SK-N-SH treated with all-trans-retinoic acid at 6 μM for 48 hours (cell line): Measurements from ENCODE around the gene PDSS2.

ENCODE experiments used
- ATAC-seq: fragments of 200-7000 bp; cut with Tn5 transposase; 3 replicates; pipeline ENCODE4 v1.9.1; 2020; ENCODE audit warnings: mild to moderate bottlenecking, moderate library complexity
- BACH2 ChIP-seq: fragments of 250-450 bp; sonication (Bioruptor Pico); IDR thresholded peaks from 2 replicates; pipeline ENCODE4 v1.9.0; 2021; ENCODE audit warnings: mild to moderate bottlenecking, borderline replicate concordance
- CREB5 ChIP-seq: fragments of 250-450 bp; sonication (Bioruptor Pico); IDR thresholded peaks from 2 replicates; pipeline ENCODE4 v1.5.1; 2020; ENCODE audit warnings: low read depth, mild to moderate bottlenecking, moderate library complexity
- CSDC2 ChIP-seq: fragments of 250-450 bp; sonication (Bioruptor Pico); IDR thresholded peaks from 2 replicates; pipeline ENCODE4 v1.5.0; 2020; ENCODE audit warnings: mild to moderate bottlenecking, moderate library complexity
- CSRNP3 ChIP-seq: fragments of 250-450 bp; sonication (Bioruptor Pico); IDR thresholded peaks from 2 replicates; pipeline ENCODE4 v1.5.1; 2021; ENCODE audit warnings: mild to moderate bottlenecking, moderate library complexity
- ESRRG ChIP-seq: fragments of 250-450 bp; sonication (Bioruptor Pico); IDR thresholded peaks from 2 replicates; pipeline ENCODE4 v1.6.1; 2021; ENCODE audit warnings: mild to moderate bottlenecking
- GLIS3 ChIP-seq: fragments of 250-450 bp; sonication (Bioruptor Pico); IDR thresholded peaks from 2 replicates; pipeline ENCODE4 v1.5.0; 2020; ENCODE audit warnings: mild to moderate bottlenecking, moderate library complexity
- ISL1 ChIP-seq: fragments of 250-450 bp; sonication (Bioruptor Pico); IDR thresholded peaks from 2 replicates; pipeline ENCODE4 v2.1.2; 2022; ENCODE audit warnings: mild to moderate bottlenecking, moderate library complexity
- OSR1 ChIP-seq: fragments of 250-450 bp; sonication (Bioruptor Pico); IDR thresholded peaks from 2 replicates; pipeline ENCODE4 v1.8.0; 2022; ENCODE audit warnings: moderate library complexity, mild to moderate bottlenecking, inconsistent platforms
- PATZ1 ChIP-seq: fragments of 250-450 bp; sonication (Bioruptor Pico); IDR thresholded peaks from 2 replicates; pipeline ENCODE4 v1.8.0; 2020; ENCODE audit warnings: mild to moderate bottlenecking, moderate library complexity, borderline replicate concordance
- PPARA ChIP-seq: fragments of 250-450 bp; sonication (Bioruptor Pico); IDR thresholded peaks from 2 replicates; pipeline ENCODE4 v1.5.0; 2020; ENCODE audit warnings: mild to moderate bottlenecking, borderline replicate concordance
- SNAI2 ChIP-seq: fragments of 250-450 bp; sonication (Bioruptor Pico); IDR thresholded peaks from 2 replicates; pipeline ENCODE4 v1.5.0; 2020; ENCODE audit warnings: mild to moderate bottlenecking, moderate library complexity
- TCF4 ChIP-seq: fragments of 250-450 bp; sonication (Bioruptor Pico); IDR thresholded peaks from 2 replicates; pipeline ENCODE4 v1.8.0; 2021; ENCODE audit warnings: mild to moderate bottlenecking, moderate library complexity, borderline replicate concordance
- TOX ChIP-seq: fragments of 250-450 bp; sonication (Bioruptor Pico); IDR thresholded peaks from 2 replicates; pipeline ENCODE4 v1.8.0; 2021; ENCODE audit warnings: mild to moderate bottlenecking, moderate library complexity, borderline replicate concordance
- TSHZ2 ChIP-seq: fragments of 250-450 bp; sonication (Bioruptor Pico); IDR thresholded peaks from 2 replicates; pipeline ENCODE4 v1.5.0; 2020; ENCODE audit warnings: mild to moderate bottlenecking, moderate library complexity
- ZC3H10 ChIP-seq: fragments of 250-450 bp; sonication (Bioruptor Pico); IDR thresholded peaks from 2 replicates; pipeline ENCODE4 v1.5.1; 2021; ENCODE audit warnings: mild to moderate bottlenecking, moderate library complexity
- ZFP3 ChIP-seq: fragments of 250-450 bp; sonication (Bioruptor Pico); IDR thresholded peaks from 2 replicates; pipeline ENCODE4 v1.5.0; 2020; ENCODE audit warnings: mild to moderate bottlenecking, moderate library complexity
- ZFP30 ChIP-seq: fragments of 450-650 bp; formaldehyde crosslinking; IDR thresholded peaks from 2 replicates; pipeline ENCODE4 v1.5.0; 2022; ENCODE audit warnings: mild to moderate bottlenecking, moderate library complexity
- ZNF70 ChIP-seq: fragments of 450-650 bp; formaldehyde crosslinking; IDR thresholded peaks from 2 replicates; pipeline ENCODE4 v1.5.0; 2020; ENCODE audit warnings: mild to moderate bottlenecking, moderate library complexity
- ZNF8 ChIP-seq: fragments of 450-650 bp; formaldehyde crosslinking; IDR thresholded peaks from 2 replicates; pipeline ENCODE4 v1.5.0; 2020; ENCODE audit warnings: mild to moderate bottlenecking, moderate library complexity

PDSS2 gene

GRCh38 chr6:107246972-107247615 is 212.3 kb downstream of the PDSS2 start:
- no peak for TF ChIP-seq TSHZ2 (CRISPR knock-in tag)
- TF ChIP-seq CSDC2 = no peak
- TF ChIP-seq PPARA = no peak
- ATAC-seq = no peak

GRCh38 chr6:107246249-107246971 is 213.0 kb downstream of the PDSS2 start:
- no peak for ATAC-seq
- TF ChIP-seq ZFP3 (CRISPR knock-in tag) (no peak), ZFP30 (no peak), TOX (CRISPR knock-in tag) (no peak), ESRRG (CRISPR knock-in tag) (no peak), CSDC2 (no peak), ZNF70 (CRISPR knock-in tag) (no peak), CSRNP3 (CRISPR knock-in tag) (no peak)
- TF ChIP-seq, all 23 proteins: peak for 0

GRCh38 chr6:107244742-107245480 is 214.5 kb downstream of the PDSS2 start:
- no peak for TF ChIP-seq ESRRG (CRISPR knock-in tag)
- TF ChIP-seq GLIS3 (CRISPR knock-in tag) = no peak
- TF ChIP-seq PATZ1 (CRISPR knock-in tag) = no peak
- TF ChIP-seq ZC3H10 (CRISPR knock-in tag) = no peak
- TF ChIP-seq TOX (CRISPR knock-in tag) = no peak
- no peak for TF ChIP-seq ZFP3 (CRISPR knock-in tag)
- no peak for TF ChIP-seq CSDC2
- no peak for TF ChIP-seq ZNF8
- no peak for TF ChIP-seq PPARA
- no peak for TF ChIP-seq BACH2 (CRISPR knock-in tag)
- ATAC-seq = no peak

- no peak for ATAC-seq
- TF ChIP-seq SNAI2 (CRISPR knock-in tag) (no peak), TCF4 (no peak)
These were observed 215.2 kb downstream of the PDSS2 start for GRCh38 chr6:107244082-107244741.

GRCh38 chr6:107243471-107243870 is 215.9 kb downstream of the PDSS2 start:
- TF ChIP-seq OSR1 (CRISPR knock-in tag) (no peak), ZFP30 (no peak), TOX (CRISPR knock-in tag) (no peak), TSHZ2 (CRISPR knock-in tag) (no peak), ESRRG (CRISPR knock-in tag) (no peak), CREB5 (CRISPR knock-in tag) (no peak), PATZ1 (CRISPR knock-in tag) (no peak), ZNF70 (CRISPR knock-in tag) (no peak), ISL1 (CRISPR knock-in tag) (no peak)
- ATAC-seq = no peak
